ENCODE data around the gene ZNF549.
"Not testable (repeated sequence)": the region's sequence is repeated elsewhere in the genome, so short reads cannot be mapped to it uniquely, and the experiment has no call there.

ZNF549 gene

DNA sequence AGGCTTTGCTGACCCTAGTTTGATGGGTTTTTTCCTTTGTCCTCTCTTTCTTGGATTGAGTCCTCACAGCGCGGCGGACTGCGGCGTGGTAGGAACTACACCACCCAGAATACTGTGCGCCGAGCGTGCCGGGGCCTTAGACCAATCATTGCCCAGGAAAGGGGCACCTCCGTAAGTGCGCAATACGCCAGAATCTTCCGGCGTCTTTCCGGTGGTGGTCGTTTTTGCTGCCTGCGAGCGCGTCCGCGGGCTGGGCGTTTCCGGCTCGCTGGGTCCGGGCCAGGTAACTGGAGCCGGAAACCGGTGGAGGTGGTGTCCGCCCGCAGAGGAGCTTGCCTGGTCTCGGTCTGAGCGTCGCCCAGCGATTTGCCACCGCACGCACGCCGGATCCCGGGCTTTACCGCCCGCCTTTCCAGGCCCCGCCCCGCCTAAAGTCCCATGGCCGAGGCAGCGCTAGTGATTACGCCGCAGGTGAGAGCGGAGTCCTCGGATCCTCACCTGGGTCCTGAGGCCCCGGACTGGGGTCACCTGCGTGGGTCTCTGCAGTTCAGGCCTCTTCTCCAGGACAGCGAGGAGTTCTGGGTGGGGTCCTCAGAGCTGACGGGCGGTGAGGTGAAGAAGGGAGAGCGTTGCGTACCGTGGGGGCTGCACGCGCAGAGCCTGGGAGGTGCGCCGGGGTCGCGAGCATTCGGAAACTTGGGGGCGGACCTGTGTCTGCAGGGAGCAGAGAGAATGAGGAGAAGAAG is at the start of gene ZNF549:
TSS of gene ZNF549 (plus strand) at position 221 of the 746 bp plus-strand sequence. CDS start at position 439, 218 bp downstream.
- ATAC-seq = peak; percentile 100

DNA sequence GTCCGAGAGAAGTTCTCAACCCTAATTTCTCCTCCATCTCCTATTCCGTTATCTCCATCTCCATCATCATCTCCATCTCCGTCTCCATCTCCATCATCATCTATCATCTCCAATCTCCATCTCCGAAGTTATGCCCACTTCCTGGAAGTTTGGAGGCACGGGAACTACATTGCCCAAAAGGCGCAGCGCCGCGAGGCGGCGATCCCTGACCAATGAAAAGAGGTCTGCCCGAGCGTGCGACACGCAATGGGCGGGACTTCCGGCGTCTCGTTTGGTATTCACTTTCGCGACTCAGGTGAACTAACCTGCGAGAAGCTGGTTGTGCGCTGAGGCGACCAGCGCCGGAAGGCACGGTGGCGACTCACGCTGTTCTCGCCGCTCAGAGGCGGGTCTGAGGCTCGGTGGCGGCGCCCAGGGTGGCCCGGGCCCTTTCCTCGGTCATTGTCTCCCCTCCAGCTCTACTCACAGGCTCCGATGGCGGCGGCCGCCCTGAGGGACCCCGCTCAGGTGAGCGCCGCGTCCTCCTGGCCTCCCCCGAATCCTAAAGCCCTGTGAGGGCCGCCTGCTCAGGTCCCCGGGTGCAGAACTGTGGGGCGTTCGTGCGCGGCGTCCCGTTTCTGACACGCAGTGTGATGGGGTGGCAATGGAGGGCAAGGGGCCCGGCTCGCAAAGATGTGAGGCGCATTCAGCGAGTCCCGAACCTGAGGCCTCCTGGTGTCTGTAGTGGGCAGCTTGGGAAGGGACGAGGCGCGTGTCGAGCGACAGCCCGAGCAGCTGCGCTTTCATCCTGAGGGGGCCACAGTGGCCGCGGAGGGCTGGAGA is 39.5 kb upstream of the ZNF549 start, which contains the start of gene ZNF419:
TSS of gene ZNF419 (plus strand) at position 274 of the 822 bp plus-strand sequence. CDS start at position 475, 201 bp downstream.
- ATAC-seq = peak; percentile 99

DNA sequence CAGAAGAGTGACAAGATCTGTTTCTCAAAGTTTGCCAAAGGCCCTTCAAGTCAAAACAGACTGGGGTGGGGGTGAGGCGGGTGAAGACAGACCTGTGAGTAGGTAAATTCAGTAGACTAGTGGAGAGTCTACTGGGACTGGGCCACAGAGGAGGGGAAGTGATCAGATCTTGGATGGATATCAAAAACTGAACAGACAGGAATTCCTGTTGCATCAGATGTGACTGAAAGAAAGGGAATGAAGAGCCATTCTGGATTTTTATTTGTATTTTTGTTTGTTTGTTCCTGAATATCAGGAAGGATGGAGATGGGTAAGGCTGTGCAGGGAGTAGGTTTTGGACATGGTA is 38.9 kb upstream of the ZNF549 start:
- ATAC-seq = not testable (repeated sequence)

DNA sequence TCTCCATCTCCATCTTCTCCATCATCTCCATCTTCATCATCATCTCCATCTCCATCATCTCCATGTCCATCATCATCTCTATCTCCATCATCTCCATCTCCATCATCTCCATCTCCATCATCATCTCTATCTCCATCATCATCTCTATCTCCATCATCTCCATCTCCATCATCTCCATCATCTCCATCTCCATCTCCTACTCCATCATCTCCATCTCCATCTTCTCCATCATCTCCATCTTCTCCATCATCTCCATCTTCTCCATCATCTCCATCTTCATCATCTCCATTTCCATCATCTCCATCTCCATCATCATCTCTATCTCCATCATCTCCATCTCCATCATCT is 27.9 kb upstream of the ZNF549 start:
- ATAC-seq = not testable (repeated sequence)

DNA sequence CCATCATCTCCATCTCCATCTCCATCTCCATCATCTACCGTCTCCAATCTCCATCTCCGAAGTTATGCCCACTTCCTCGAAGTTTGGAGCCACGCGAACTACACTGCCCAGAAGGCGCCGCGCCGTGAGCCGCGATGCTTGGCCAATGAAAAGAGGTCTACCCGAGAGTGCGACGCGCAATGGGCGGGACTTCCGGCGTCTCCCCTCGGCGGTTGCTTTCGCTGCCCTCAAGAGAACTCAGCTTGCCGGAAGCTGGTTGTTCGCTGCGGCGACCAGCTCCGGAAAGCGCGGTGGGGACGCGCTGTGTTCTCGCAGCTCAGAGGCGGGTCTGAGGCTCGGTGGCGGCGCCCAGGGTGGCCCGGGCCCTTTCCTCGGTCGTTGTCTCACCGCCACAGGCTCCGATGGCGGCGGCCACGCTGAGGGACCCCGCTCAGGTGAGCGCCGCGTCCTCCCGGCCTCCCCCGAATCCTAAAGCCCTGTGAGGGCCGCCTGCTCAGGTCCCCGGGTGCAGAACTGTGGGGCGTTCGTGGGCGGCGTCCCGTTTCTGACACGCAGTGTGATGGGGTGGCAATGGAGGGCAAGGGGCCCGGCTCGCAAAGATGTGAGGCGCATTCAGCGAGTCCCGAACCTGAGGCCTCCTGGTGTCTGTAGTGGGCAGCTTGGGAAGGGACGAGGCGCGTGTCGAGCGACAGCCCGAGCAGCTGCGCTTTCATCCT is 27.3 kb upstream of the ZNF549 start, which contains the start of gene ZNF773:
TSS of gene ZNF773 (plus strand) at position 259 of the 716 bp plus-strand sequence. CDS start at position 402, 143 bp downstream.
- peak; percentile 100 for ATAC-seq

DNA sequence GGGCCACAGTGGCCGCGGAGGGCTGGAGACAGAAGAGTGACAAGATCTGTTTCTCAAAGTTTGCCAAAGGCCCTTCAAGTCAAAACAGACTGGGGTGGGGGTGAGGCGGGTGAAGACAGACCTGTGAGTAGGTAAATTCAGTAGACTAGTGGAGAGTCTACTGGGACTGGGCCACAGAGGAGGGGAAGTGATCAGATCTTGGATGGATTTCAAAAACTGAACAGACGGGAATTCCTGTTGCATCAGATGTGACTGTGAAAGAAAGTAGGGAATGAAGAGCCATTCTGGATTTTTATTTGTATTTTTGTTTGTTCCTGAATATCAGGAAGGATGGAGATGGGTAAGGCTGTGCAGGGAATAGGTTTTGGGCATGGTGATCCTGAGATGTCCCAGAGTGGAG is 26.8 kb upstream of the ZNF549 start:
- ATAC-seq = not testable (repeated sequence)

DNA sequence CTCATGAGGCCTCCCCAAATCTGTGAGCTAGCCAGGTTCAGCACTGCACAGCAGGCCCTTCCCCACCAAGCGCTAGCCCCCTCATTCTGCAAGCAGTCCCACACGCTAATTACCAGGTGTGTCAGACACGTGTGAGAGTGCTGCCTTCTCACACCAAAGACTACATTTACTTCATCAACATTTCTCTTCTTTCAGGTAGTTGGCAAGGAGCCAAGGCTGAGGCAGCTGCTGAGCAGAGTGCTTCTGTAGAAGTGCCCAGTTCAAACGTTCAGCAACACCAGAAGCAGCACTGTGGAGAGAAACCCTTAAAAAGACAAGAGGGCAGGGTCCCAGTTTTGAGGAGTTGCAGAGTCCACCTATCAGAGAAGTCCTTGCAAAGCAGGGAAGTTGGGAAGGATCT is 21.0 kb upstream of the ZNF549 start:
- no peak for ATAC-seq

DNA sequence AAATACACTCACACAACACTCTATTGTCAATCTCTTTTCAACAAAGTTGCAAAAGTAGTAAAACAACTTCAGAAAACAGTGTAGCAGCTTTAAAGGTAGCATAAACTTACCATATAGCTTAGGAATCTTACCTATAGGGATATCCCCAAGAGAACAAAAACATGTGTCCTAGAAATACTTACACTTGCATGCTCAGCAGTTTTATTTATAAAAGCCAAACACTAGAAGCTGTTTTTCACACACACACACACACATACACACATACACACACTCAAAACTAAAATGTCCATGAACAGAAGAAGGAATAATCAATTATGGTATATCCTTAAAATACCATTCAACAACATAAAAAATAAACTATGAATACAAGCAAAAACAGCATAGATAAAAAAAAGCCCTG is 15.7 kb upstream of the ZNF549 start:
- ATAC-seq = no peak

DNA sequence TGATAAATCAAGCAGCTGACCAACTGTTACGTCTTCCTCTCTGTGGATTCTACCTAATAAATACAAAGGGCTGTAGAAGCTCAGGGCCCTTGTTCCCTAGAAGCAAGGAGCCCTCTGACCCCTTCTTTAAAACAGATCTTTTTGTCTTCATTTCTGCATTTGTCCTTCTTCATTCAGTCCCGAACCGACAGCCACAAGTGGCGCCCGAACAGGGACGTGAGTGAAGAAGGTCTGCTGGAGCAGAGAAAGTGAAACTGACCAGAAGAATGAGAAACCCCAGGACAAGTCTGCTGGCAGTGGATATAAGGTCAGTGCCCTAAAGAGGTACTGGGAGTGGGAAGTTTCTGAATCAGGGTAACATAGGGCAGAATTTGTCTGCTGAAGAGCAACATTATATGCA is 14.3 kb upstream of the ZNF549 start:
- no peak for ATAC-seq

DNA sequence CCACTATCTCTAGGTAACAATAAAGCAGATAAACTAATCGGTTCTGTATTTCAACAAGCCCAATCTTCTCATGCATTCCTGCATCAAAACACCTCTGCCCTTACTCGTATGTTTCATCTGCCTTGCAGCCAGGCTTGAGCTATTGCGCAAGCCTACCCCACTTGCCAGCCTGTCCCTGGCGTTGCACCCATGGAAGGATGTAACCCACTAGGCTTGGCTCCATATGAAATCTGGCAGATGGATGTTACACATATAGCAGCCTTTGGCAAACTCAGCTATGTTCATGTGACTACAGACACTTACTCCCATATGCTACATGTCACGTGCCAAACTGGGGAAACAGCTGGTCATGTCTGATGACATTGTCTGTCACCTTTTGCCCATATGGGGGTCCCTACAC is 11.9 kb upstream of the ZNF549 start:
- no peak for ATAC-seq

DNA sequence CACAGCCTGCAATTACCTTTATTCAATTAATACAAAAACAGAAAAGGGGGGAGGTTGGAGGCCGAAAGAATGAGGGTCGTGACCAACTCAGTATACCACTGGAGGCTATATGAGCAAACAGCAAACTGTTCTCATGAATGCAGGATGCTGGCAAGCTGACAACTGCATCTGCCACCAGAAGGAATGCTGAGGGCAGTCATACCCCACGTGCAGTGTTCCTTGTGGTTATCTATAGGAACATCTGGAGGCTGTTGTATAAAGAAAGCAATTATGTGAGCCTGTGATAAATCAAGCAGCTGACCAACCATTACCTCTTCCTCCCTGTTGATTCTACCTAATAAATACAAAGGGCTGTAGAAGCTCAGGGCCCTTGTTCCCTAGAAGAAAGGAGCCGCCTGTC is 9.1 kb upstream of the ZNF549 start:
- not testable (repeated sequence) for ATAC-seq

DNA sequence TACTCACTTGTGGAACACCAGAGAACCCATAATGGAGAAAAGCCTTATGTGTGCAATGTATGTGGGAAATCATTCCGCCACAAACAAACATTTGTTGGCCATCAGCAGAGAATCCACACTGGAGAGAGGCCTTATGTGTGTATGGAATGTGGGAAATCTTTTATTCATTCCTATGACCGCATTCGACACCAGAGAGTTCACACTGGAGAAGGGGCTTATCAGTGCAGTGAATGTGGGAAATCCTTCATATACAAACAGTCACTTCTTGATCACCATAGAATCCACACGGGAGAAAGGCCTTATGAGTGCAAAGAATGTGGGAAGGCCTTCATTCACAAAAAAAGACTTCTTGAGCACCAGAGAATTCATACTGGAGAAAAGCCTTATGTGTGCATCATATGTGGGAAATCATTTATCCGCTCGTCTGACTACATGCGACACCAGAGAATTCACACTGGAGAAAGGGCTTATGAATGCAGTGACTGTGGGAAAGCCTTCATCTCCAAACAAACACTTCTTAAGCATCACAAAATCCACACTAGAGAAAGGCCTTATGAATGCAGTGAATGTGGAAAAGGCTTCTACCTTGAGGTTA is 10.9 kb downstream of the ZNF549 start:
- no peak for ATAC-seq

DNA sequence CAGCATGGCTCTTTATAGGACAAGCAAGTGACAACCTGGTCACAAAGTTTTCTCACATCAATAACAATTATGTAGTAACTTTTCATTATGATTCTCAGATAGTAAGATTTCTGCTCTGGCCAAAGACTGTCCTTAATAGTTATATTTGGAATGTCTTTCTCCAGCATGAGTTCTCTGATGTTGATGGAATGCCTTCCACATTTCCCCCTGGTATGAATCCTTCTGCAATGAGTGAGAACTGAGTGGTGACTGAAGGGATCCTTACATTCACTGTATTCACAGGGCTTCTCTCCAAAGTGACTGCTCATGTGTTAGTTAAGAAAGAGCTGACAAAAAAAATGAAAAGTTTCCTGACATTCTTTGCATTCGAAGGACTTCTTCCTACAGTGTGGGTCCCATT is 19.4 kb downstream of the ZNF549 start:
- ATAC-seq = no peak

DNA sequence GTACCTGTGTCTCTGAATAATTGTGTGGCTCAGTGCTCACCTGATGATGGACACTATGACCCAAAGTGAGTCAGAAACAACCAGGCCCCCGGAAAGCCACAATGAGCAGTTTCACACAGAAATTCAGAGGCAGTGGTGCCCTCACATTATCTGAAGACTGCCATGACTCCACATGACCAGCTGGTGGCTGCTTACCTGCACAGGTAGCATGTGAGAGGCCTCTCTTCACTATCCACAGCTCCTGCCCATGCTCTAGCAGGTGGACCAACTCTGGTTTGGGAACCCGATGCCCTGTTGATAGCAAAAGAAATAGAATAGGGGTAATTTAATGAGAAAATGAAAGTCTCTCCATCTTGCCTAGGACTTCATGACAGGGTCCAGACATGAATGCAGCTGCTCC is 25.3 kb downstream of the ZNF549 start:
- ATAC-seq = no peak

DNA sequence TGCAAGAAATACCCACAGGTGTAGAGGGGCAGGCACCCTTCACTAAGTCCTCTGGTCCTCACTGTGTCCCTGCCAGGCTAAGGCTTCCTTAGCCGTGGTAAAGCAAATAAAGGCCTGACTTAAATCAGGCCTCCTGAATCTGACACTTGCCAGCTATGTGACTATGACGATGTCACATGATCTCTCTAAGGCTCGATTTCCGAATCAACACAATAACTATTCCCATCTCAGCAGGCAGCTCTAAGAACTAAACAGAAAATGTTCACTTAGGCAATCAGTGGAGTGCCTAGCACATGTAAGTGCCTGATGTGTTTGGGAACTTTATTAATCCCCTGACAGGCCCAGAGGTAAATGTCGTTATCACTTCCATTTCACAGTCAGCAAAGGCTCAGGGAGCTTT is 30.5 kb downstream of the ZNF549 start:
- no peak for ATAC-seq

DNA sequence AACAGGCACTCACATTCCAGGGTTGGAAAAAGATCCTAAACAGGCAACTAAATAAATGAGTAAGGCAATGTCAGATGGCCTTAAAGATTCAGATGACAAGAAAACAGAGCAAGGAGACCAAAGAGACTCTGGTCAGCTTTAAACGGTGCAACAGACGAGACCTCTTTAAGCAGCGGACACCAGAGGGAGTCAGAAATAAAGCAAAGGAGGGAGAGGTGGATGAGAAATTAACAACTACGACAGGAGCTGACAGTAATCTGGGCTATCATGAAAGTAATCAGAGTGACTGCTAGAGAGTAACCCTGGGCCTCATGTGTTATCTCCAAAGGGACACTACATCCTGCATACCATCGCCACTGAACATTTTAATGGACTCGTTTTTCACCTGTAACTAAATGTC is 31.4 kb downstream of the ZNF549 start:
- ATAC-seq = no peak

DNA sequence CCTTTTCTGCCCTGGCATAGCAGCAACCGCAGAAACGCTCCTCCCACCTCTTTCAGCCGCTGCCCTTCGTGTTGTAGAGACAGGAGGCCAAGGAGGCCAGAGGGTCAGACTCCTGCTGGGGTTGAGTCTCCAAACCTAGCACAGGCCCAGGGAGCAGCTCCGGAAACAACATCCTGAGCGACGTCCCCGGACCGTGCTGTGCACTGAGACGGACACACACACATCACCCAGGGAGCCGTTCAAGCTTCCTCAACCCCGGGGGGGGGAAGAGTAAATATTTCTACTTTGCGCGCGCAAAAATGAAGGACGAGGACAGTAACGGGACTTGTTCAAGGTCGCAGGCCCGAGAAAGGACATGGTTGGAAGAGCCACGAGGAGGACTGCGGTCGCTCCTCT is 31.9 kb downstream of the ZNF549 start:
- ATAC-seq = peak; percentile 13 to 18

DNA sequence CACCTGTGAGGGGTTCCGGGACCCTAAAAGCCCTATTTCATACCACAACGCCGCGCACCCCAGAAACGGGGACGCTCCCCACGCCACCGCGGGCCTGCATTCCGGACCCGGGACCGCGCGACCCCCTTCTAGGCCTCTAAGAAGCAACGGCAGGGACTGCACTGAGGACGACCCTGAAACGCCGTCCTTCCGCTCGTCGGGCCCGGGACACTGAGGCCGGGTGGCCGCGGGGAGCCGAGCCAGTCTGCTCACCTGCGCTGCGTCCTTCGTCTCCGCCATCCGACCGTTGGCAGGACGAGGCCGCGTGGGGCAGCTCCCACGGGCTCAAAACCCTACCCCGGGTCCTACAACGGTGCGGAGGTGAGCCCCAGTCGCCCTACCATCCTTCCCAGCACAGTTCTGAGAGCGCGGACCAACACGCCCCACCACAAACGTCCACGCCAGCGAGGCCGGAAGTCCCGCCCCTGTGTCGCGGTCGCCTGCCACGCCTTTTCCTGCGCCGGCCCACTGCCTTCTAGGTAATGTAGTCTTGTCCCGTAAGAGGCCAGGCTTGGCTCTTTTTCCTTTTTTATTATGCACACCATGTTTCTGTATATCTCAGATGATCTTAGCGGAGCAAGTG is 32.4 kb downstream of the ZNF549 start, which contains the start of gene ZNF550:
TSS of gene ZNF550 (minus strand) at position 460 of the 622 bp plus-strand sequence. CDS start at position 279, 181 bp downstream.
- ATAC-seq = peak; percentile 99 to 100

DNA sequence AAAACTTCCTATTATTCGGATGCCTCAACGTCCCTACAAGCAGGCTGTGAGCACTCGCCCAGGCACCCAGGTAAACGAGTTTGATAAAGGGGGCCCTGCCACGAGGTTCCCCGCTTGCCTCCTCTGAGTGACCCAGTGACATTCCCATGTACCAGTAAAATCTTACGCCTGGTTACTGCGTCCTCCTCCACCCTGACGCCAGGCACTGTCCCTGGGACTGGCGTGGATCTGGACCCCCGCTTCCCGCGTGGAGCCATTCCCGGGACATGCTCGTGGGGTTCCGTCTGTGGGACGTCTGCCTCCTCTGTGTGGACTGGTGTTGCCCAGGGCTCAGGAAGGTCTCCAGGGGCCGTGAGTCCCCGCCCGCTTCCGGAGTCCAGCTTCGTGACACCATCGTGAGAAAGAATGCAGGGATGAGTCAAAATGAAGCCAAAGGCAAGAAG is 32.9 kb downstream of the ZNF549 start:
- ATAC-seq = no peak

DNA sequence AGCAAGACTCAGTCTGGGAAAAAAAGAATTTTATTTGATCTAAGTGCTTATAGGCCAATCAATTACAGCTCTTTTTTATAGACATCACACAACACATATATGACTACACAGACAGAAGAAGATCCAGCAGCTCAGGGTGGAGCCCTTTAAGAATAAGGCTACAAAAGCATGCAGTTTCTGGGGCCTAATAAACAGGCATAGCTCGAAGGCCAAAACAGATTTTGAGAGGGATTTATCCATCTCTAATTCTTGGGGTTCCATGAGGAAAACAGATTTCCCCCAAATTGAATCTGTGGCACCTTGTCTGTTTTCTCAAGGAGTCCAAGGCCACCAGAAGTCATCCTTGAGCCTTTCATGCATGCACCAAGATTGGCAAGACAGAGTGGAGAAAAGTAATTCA is 36.4 kb downstream of the ZNF549 start:
- ATAC-seq = no peak

DNA sequence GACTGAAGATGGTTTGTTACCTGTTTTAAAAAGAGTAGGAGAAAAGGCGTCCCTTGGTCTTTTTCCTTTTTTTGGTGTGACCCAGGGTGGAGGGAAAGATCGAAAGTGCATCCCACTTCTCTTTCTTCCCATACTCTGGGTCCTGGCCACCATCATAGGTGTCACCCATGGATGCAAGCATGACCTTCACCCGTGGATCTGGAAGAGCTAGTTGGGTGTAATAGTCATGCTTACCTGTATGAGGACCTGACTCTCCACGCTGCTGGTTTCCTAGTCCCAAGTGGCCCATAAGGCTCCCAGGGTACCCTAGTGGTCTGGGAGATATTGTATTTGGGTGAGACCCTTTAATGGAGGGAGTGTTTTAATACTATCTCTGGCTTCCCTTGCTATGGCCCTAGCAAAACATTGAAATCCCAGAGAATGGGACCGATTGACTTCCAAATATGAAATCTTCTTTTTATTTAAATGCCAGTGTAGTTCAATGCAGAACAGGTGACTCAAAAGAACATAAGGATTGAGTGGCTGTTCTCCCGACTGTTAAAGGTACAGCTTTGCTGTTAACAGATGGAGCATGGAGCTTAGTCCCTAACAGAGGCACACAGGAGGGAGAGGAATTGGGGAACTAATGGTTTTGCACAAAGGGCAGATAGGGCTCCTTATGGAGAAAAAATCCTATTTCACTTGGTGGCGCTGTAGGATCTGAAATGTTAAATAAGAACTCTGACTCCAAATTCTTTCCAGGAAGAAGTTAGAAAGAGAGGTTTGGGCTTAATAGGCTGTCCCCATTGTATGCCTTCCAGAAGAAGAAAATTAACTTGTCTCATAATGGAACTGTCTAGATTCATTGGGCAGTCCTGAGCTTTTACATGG is 39.5 kb downstream of the ZNF549 start:
- ATAC-seq = no peak
